Upper lobe of left lung (tissue), 4 donors: ENCODE data around the gene ARHGEF7.

ENCODE experiments used
- EP300 ChIP-seq, 4 donors: sonication (generic); formaldehyde crosslinking; IDR thresholded peaks; one replicate each; pipeline ENCODE4 v1.5.1; 2017; ENCODE audit warnings: antibody characterized with exemption in 4 of 4, control low read depth in 2 of 4
- POLR2A ChIP-seq, 4 donors: fragments of 450-650 bp; IDR thresholded peaks; one replicate each; pipeline ENCODE4 v1.5.1; 2016 to 2017; ENCODE audit warnings: antibody characterized with exemption in 4 of 4, mild to moderate bottlenecking in 2 of 4
- POLR2AphosphoS5 ChIP-seq, 2 donors: sonication (generic); formaldehyde crosslinking; IDR thresholded peaks; one replicate each; pipeline ENCODE4 v1.5.1; 2017; ENCODE audit warnings: antibody characterized with exemption in 2 of 2
- TF ChIP-seq, protein P1 (sequence below), 6 experiments: fragments of 450-650 bp in 4 of 6; fragments of 200-600 bp in 2 of 6; sonication (generic) in 2 of 6; IDR thresholded peaks; one replicate each; pipeline ENCODE4 v1.5.1; 2016 to 2019; ENCODE audit warnings: antibody characterized with exemption in 6 of 6

DNA sequence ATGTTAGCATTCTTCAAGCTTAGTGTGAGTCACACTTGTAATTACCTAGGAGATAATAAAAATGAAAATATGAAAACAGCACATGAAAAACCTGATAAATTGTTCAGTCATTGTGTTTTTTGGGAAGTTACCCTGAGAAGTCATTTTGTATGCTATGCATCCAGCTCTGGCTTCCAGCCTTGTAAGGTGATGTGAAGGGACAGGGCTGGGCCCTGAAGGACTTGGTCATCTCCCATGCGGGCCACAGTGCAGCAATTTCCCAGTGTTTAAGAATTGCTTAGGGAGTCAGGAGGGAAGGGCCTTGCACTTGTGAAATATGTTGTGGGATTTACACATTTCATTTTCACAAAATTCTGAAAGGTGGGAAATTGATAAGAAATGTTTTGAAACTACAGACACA lies 41.3 kb downstream of the ARHGEF7 start:
- TF ChIP-seq POLR2A (IDR thresholded peaks at IDR 0.05): no peak
- TF ChIP-seq, protein P1, sequence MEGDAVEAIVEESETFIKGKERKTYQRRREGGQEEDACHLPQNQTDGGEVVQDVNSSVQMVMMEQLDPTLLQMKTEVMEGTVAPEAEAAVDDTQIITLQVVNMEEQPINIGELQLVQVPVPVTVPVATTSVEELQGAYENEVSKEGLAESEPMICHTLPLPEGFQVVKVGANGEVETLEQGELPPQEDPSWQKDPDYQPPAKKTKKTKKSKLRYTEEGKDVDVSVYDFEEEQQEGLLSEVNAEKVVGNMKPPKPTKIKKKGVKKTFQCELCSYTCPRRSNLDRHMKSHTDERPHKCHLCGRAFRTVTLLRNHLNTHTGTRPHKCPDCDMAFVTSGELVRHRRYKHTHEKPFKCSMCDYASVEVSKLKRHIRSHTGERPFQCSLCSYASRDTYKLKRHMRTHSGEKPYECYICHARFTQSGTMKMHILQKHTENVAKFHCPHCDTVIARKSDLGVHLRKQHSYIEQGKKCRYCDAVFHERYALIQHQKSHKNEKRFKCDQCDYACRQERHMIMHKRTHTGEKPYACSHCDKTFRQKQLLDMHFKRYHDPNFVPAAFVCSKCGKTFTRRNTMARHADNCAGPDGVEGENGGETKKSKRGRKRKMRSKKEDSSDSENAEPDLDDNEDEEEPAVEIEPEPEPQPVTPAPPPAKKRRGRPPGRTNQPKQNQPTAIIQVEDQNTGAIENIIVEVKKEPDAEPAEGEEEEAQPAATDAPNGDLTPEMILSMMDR (IDR thresholded peaks at IDR 0.05): no peak
- no peak for TF ChIP-seq EP300 (IDR thresholded peaks at IDR 0.05)
- no peak for TF ChIP-seq POLR2AphosphoS5 (IDR thresholded peaks at IDR 0.05)
